K562 treated with DMSO at 1 percent for 4 hours (cell line): Measurements from ENCODE around the gene DMPK. TPM values are rescaled to one million over a fixed set of nuclear protein-coding genes. Genes with fewer than 3 reads are reported as not detected.

Experiments
- total RNA-seq: library from RNA; unstranded; fragments of 300-600 nt; gene quantifications from 2 replicates; pipeline ENCODE4 v1.2.3, GENCODE V29; 2022; ENCODE audit not compliant: insufficient read depth

The DMPK gene
- 40.1 and 61.8 TPM in 2 replicates for total RNA-seq

DNA sequence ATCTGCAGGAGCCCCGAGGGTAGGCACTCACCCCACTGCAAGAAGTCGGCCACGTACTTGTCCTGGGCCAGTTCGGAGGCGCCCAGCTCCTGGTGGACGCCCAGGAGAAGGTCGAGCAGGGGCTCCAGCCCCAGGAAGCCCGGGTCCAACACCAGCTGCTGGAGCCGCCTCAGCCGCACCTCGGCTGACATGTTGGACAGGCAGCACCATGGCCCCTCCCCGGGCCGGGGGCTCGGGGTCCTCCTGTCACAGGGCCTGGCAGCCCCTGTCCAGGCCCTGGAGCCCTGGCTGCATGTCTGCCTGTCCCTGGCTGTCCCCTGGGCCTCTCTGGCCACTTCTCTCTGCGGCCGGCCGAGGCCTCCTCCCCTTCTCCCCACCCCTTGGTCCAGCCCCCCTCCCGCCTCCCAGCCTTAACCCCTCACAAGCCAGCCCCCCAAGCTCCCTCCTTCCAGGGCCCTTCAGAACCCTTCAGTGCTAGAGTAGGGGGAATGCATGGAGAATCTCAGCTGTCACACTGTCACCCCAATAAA is at the start of gene DMPK:
Gene DMPK, minus strand, starts transcription at position 329 of the 530 bp plus-strand sequence. Its CDS starts 138 bp downstream, at position 191.

GRCh38 chr19:45814851-45815480 is 32.7 kb upstream of the DMPK start, which contains the start of gene RSPH6A:
Gene RSPH6A, minus strand, starts transcription at chr19:45815308. Its CDS starts 132 bp downstream, at chr19:45815176.

DNA sequence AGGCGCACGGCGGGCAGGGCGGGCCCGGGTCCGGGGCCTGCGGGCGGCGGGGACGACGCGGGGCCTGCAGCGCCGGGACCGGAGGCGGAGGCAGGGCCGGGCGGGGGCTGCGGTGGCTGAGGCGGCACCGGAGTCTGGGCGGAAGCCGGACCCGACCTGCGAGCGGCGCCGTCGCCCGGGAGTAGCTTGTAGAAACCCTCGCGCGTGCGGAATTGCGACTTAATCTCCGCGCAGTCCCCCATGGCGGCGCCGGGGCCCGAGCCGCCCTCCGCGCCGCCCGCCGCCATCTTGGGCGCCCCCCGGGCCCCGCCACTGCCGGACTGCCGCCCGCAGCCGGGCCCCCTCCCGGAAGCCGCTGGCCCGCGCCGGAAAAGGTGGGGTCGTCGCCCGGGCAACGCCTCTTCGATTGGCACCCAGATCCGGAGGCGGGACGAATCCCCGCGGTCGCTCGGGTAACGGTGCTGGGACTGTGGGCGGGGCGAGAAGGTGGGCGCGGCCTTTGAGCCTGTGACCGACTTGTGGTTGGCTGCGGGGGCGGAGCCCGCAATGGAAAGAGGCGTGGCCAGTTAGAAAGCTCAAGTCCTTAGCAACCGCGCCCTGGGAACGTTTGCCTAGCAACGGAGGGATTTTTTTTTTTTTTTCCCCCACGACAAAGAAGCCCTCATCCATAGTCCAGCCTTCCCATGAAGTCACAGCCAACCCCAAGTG is 10.3 kb upstream of the DMPK start, which contains the start of gene DMWD:
Gene DMWD, minus strand, starts transcription at position 376 of the 708 bp plus-strand sequence. Its CDS starts 89 bp downstream, at position 287.

GRCh38 chr19:45768984-45769782 is 13.1 kb downstream of the DMPK start, which contains the start of gene SIX5:
Gene SIX5, minus strand, starts transcription at chr19:45769252. Its CDS starts 408 bp downstream, at chr19:45768844.

GRCh38 chr19:45733160-45733810 is 49.0 kb downstream of the DMPK start, which contains the start of gene MEIOSIN:
Gene MEIOSIN, plus strand, starts transcription at chr19:45733439. Its CDS starts 1,938 bp downstream, at chr19:45735377.

GRCh38 chr19:45730368-45731288 is 51.7 kb downstream of the DMPK start, which contains the start of gene FBXO46:
Gene FBXO46, minus strand, starts transcription at chr19:45730896. Its CDS starts 17,401 bp downstream, at chr19:45713495.

Other genes starting within 250 kb of the DMPK start
- 5.3 and 15.5 TPM in 2 replicates for gene OPA3, start 197.7 kb downstream of the DMPK start, total RNA-seq
- gene GPR4, start 180.3 kb downstream of the DMPK start, total RNA-seq, result not detected in 2 replicates
- 48.9 and 83.8 TPM in 2 replicates for gene EML2, start 143.1 kb downstream of the DMPK start, total RNA-seq
- 11.7 and 15.8 TPM in 2 replicates for gene GIPR, start 114.3 kb downstream of the DMPK start, total RNA-seq
- gene SNRPD2, start 90.5 kb downstream of the DMPK start, total RNA-seq, result 823 and 893 TPM in 2 replicates
- 22.5 and 31.7 TPM in 2 replicates for gene QPCTL, start 89.8 kb downstream of the DMPK start, total RNA-seq
- 16.7 TPM in 2 replicates for gene FBXO46, start 51.6 kb downstream of the DMPK start, total RNA-seq
- 0.28 and 0.44 TPM in 2 replicates for gene MEIOSIN, start 49.1 kb downstream of the DMPK start, total RNA-seq
- gene SIX5, start 13.2 kb downstream of the DMPK start, total RNA-seq, result 18.3 and 23.1 TPM in 2 replicates
- 32.7 and 43.6 TPM in 2 replicates for gene DMWD, start 10.4 kb upstream of the DMPK start, total RNA-seq
- 0.44 and 1.2 TPM in 2 replicates for gene RSPH6A, start 32.8 kb upstream of the DMPK start, total RNA-seq
- gene SYMPK, start 80.7 kb upstream of the DMPK start, total RNA-seq, result 85.7 and 90.4 TPM in 2 replicates
- gene FOXA3, start 81.8 kb upstream of the DMPK start, total RNA-seq, result 3.1 and 4.3 TPM in 2 replicates
- gene IRF2BP1, start 103.7 kb upstream of the DMPK start, total RNA-seq, result 40.4 and 41.9 TPM in 2 replicates
- 7.3 and 9.6 TPM in 2 replicates for gene MYPOP, start 120.1 kb upstream of the DMPK start, total RNA-seq
- not detected in 2 replicates for gene NANOS2, start 132.3 kb upstream of the DMPK start, total RNA-seq
- not detected in 2 replicates for gene NOVA2, start 191.4 kb upstream of the DMPK start, total RNA-seq
- gene CCDC61, start 213.0 kb upstream of the DMPK start, total RNA-seq, result 7.1 and 10.1 TPM in 2 replicates
- not detected in 2 replicates for gene PGLYRP1, start 240.6 kb upstream of the DMPK start, total RNA-seq